HG03097 (cell line): ENCODE measurements around the gene PEX7.
"Not testable (repeated sequence)": the region's sequence is repeated elsewhere in the genome, so short reads cannot be mapped to it uniquely, and the experiment has no call there.

Experiments
- ATAC-seq: cut with Tn5 transposase; IDR thresholded peaks from one replicate; pipeline ENCODE4 v1.9.1; 2021; ENCODE audit not compliant: unreplicated experiment, low FRiP score

The PEX7 gene

DNA sequence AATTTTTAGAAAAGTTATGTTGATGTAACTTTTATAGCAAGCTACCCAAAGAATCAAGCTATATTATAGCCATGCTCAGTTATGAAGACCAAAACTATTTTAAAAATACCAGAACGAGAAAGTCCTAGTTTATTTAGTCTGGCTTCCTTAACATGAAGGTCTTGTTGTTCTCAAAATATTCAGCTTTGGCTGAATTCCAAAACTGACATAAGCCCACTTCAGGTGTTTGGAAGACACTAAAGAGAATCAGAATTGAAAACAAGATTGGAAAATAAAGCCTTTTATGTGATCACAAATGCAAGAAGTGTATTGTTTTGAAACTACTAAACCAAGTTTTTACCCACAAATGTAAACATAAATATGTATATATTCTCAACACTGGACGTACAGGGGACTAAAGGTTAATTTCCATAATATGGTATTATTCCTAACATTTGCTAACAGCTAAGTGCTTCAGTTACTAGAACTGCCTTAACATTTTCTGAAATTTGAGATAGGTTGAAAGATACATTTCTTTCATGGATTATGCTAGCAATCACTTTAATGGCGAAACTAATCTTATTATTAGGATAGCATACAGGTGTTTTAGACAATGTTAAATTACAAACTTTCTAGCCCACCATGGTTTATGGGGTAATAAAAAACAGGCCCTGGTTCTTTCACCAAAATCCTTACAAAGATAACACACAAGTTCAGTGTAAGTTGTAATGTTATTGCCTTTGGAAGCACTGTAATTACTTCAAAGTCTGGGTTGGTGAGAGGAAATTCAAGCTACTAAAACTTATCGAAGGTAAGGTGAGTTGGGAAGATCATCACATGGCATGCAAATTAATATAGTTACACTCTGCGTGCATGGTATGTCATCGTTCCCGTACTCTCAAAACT lies 31.7 kb upstream of the PEX7 start:
- no peak for ATAC-seq

DNA sequence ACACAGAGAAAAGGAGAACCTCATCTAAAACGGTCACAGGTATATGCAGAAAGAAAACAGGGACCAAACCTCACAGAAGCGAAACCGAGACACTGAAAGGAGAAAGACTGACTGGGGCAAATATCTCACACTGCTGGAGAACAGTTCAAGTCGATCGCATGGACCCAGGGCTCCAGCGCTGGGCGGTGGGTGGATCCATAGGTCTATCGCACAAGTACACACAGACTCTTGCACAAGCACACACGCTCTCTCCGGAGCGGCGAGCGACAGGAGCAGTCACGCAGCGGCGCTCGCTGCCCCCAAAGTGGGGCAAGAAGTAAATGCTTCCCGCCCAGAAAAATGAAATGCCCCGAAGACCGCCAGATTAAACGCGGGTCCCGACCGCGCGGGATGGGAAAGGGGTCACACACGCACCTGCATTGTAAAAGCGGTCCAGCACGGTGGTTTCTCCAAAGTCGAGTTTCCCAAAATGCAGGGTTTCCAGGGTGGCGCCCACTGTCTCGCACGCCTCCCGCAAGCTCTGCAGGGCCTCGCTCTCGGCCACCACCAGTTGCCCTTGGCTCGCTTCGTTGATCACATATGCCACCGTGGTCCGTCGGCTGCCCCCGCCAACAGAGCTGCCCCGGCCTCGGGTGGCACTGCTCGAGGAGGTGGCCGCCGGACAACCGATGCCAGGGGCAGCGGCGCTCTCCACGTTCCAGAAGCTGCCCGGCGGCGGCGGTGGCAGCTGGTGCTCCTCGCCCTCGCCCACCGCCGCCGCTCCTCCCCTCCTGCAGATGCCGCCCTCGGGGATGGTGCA lies 30.9 kb upstream of the PEX7 start:
- peak; percentile 25 for ATAC-seq

GRCh38 chr6:136792095-136792409 lies 30.3 kb upstream of the PEX7 start:
- ATAC-seq = peak; percentile 26

GRCh38 chr6:136792410-136793262 lies 29.8 kb upstream of the PEX7 start, which contains the start of gene MAP3K5:
Gene MAP3K5 (minus strand): TSS chr6:136792477. CDS start chr6:136792157, 320 bp downstream.
- ATAC-seq = peak; percentile 59

DNA sequence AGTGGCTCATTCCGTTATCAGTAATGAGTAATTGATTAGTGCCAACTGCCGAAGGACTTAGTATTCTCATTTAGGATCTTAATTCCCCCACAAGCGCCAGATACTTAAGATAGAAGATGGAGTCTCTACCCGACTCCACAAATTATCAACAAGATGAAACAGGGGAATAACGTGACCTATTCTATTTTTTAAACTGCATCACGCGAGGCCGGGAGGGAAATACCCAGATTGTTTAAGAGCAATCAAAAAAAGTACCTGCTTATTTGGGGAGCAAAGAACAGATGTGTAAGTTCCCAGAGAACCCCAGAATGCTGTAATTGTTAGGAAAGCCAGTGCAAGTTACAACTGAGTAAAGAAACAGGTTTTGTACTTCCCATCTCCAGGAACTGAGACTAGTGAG lies 29.0 kb upstream of the PEX7 start:
- ATAC-seq = no peak

DNA sequence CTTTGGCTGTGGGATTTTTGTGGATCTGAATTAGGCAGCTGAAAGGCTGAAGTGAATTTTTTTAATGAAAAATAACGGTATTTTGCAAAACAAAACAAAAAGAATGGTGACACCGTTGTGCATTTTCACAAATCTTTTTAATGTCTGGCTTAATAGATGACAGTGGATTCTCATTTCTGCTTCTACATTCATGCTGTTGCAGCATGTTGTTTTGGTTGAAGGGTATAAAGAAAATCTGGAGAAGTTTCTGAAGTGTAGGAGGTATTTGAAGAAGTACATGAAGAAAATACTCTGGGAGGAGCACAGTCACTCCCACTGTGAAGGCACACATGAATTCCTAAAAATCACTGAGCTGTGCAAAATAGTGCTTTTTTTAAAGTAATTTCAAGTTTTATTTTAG lies 27.0 kb upstream of the PEX7 start:
- no peak for ATAC-seq

DNA sequence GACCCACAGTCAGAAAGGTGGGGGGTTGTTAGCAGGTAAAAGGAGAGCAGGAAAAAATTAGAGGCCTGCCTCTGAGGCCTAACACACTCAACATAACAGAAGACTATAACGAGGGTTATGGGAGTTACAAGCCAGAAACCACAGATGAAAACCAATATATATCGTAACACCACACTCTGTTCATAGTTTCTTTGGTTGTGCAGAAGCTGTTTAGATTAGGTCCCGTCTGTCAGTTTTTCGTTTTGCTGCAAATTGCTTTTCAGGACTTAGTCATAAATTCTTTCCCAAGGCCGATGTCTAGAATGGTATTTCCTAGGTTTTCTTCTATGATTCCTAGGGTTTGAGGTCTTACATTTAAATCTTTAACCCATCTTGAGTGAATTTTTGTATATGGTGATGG lies 26.4 kb upstream of the PEX7 start:
- no peak for ATAC-seq

DNA sequence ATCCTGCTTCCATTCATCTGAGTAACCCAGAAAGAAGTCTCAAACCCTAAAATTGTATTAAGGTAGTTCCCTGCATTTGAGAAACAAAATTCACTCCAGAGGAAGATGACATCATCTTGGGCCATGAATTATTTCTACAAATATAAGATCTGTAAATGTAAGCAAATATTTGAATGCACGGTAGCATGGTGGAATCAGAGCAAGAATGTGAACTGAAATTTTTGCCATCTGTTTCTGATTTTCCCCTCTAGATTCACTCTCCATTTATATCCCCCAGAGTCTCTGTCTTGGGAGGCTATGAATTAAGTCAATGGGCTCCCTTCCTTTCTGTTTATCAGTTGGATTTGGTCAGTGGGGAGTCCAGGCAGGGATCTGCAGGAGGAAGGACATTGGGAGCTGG lies 24.3 kb upstream of the PEX7 start:
- ATAC-seq = no peak

DNA sequence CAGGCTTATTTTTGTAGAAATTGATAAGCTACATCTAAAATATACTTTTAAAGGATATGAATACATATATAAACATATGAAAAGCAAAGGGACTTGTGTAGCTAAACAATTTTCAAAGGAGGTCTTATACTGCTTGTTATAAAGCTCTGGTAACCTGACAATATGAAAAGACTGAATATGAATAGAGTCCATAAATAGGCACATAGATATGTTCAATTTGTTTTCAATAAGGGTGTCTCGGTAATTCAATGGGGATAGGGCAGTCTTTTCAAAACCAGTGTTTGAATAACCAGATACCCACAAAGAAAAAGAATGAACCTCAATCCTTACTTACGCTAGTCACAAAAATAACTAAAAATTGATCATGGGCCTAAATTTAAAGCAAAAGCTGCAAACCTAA lies 20.8 kb upstream of the PEX7 start:
- no peak for ATAC-seq

DNA sequence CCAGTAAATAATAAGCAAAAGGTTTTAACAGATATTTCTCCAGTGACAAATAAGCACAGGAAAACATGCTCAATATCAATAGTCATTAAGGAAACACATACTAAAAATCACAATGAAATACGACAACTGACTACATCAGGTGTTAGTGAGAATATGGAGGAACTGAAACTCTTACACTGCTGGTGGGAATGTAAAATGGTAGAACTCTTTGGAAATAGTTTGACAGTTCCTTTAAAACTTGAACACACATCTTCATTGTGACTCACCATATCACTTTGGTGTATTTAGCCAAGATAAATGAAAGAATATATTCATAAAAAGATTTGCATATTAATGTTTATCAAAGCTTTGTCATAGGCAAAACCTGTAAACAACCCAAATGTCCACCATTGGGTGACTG lies 18.8 kb upstream of the PEX7 start:
- ATAC-seq = no peak

DNA sequence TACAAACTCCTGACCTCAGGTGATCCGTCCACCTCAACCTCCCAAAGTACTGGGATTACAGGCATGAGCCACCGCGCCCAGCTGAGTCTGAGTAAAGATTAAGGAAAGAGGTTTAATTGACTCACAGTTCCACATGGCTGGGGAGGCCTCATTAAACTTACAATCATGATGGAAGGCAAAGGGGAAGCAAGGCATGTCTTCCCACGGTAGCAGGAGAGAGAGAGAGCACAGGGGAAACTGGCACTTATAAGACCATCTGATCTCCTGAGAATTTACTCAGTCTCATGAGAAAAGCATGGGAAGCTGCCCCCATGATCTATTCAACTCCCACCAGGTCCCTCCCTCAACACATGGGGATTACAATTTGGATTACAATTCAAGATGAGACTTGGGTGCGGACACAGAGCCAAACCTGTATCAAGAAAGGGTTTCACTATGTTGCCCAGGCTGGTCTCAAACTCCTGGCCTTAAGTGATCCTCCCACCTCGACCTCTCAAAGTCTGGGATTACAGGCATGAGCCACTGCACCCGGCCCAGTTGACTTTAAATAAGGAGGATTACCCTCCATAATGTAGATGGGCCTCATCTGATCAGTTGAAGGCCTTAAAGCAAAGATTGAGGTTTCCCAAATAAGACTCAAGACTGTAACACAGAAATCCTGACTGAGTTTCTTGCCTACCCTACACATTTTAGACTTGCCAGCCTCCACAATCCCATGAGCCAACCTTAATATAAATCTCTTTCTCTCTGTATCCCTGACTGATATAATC lies 13.1 kb upstream of the PEX7 start:
- no peak for ATAC-seq

DNA sequence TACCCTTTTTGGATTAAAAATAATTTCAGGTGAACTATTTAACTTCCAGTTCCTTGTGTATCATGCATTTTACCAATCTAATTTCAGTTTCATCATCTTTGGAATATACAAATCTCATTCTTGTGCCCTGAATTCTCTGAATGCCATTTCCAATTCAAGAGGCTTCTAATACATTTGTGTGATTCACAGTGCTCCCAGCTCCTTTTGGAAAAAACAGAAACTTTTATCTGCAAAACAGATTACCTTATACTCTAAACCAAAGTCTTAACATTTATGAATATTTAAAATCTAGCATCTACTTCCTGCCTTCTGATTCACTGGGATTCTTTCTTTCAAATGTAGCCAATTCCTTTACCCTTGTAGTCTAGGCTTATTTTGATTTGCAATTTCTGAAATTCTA lies 11.1 kb upstream of the PEX7 start:
- no peak for ATAC-seq

- no peak for ATAC-seq
Observed at GRCh38 chr6:136812174-136812573, 10.2 kb upstream of the PEX7 start.

GRCh38 chr6:136815608-136816007 lies 6.8 kb upstream of the PEX7 start:
- not testable (repeated sequence) for ATAC-seq

DNA sequence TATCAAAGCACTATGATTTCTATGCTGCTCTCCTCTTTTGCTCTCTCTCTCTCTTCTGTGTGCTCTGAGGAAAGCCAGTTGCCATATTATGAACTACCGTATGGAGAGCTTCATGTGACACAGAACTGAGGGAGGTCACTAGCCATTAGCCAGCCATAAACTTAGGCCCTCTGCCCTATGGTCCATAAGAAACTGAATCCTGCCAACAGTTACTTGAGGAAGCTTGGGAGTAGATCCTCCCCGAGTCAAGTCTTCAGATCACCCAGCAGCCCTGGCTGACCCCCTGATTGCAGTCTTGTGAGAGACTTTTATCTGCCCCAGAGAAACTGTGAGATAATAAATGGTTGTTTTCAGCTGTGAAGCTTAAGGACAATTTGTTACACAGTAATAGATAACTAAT lies 5.7 kb upstream of the PEX7 start:
- ATAC-seq = no peak

DNA sequence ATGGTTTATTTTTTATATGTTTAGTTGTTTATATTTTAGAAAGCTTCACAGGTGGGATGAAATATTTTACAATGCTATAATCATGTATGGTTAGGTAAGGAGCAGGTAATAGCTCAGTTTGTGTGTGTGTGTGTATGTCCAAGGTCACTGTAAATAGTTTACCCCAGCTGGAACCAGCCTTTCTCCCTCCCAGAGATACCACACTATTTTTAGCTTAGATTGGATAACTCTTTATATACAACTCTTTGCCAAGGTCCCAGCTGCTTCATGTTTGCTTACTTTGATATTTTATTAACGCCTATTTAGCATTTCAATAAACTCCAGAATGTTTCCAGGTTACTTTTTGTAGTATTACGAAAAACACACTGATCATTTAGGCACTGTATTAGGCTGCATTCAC lies 1.8 kb upstream of the PEX7 start:
- no peak for ATAC-seq

DNA sequence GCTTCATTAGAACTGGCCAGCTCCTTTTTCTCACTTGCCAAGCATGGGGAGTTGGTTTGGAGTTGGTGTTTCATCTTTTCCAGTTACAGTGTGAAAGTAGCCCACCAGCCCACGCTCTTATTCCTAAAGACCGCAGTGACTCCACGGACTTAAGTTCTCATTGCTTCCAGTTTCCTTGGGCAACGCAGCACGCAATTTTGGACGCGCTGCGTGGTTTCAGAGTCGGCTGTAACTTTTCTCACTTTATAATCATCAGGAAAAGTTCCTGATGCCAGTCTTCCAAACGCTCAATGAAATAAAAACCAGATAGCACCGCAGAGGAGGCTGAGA lies 381 bp upstream of the PEX7 start:
- ATAC-seq = no peak

- no peak for ATAC-seq
Observed at GRCh38 chr6:136823128-136823660, 802 bp downstream of the PEX7 start.

DNA sequence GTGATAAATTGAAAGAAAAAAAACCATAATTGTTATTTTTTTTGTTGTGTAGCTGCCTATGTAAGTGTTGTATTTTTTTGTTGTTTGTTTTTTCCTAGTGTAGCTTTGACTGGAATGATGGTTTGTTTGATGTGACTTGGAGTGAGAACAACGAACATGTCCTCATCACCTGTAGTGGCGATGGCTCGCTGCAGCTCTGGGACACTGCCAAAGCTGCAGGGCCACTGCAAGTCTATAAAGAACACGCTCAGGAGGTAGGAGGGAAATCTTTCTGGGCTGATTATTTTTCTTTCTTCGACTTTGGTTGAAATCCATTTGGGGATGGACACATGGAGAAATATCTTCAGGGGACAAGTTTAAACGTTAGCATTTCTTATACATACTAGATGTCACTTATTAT lies 3.8 kb downstream of the PEX7 start:
- ATAC-seq = no peak

- ATAC-seq = no peak
Observed at GRCh38 chr6:136831873-136832562, 9.6 kb downstream of the PEX7 start.
